Neuronal stem cell (in vitro differentiated cells): ENCODE data around the gene ARHGEF1.
A peak's percentile ranks its signal among the peaks of the same experiment; 100 is the strongest.

Experiments
- DNase-seq: peaks from one replicate; pipeline ENCODE4 v3.0.0-alpha.2; 2013; ENCODE audit warnings: low spot score
- H2AFZ ChIP-seq: one replicate; pipeline ENCODE4 v1.6.1; 2013; ENCODE audit warnings: mild to moderate bottlenecking, low read length, inconsistent platforms
- H2AK5ac ChIP-seq: 2 replicates; pipeline ENCODE4 v1.6.1; 2013; ENCODE audit warnings: low read depth, mild to moderate bottlenecking, inconsistent platforms, low read length, moderate library complexity, mixed read lengths
- H2BK120ac ChIP-seq: 2 replicates; pipeline ENCODE4 v1.6.1; 2013; ENCODE audit warnings: low read depth, mild to moderate bottlenecking, inconsistent platforms, low read length, moderate library complexity, mixed read lengths
- H2BK12ac ChIP-seq: one replicate; pipeline ENCODE4 v1.6.1; 2013; ENCODE audit warnings: low read length, inconsistent platforms
- H2BK15ac ChIP-seq: 2 replicates; pipeline ENCODE4 v1.6.1; 2013; ENCODE audit warnings: mild to moderate bottlenecking, low read length, inconsistent platforms, mixed read lengths
- H2BK5ac ChIP-seq: one replicate; pipeline ENCODE4 v1.6.1; 2013; ENCODE audit warnings: inconsistent platforms, mild to moderate bottlenecking, low read length, moderate library complexity
- H3K14ac ChIP-seq: one replicate; pipeline ENCODE4 v1.6.1; 2013; ENCODE audit warnings: low read length, inconsistent platforms
- H3K18ac ChIP-seq: 2 replicates; pipeline ENCODE4 v1.6.1; 2013; ENCODE audit warnings: low read length, inconsistent platforms
- H3K23ac ChIP-seq: 2 replicates; pipeline ENCODE4 v1.6.1; 2013; ENCODE audit warnings: low read depth, mild to moderate bottlenecking, mixed read lengths, low read length, inconsistent platforms; ENCODE audit not compliant: poor library complexity
- H3K27ac ChIP-seq: replicated peaks from 3 replicates; pipeline ENCODE4 v1.5.1; 2013; ENCODE audit warnings: low read length, inconsistent platforms
- H3K27me3 ChIP-seq, 3 experiments: 2 replicates each; pipeline ENCODE4 v1.6.1; 2013; ENCODE audit warnings: low read length in 3 of 3, mild to moderate bottlenecking in 2 of 3, inconsistent platforms in 1 of 3, low read depth in 1 of 3, mixed read lengths in 1 of 3, moderate library complexity in 1 of 3; ENCODE audit not compliant: control insufficient read depth in 3 of 3, insufficient read depth in 3 of 3
- H3K36me3 ChIP-seq, 2 donors: replicated peaks in 1 of 2; 2 replicates each; pipeline ENCODE4 v1.6.1; 2013; ENCODE audit warnings: low read length in 2 of 2; ENCODE audit not compliant: control insufficient read depth in 2 of 2, insufficient read depth in 2 of 2
- H3K4ac ChIP-seq: 2 replicates; pipeline ENCODE4 v1.6.1; 2013; ENCODE audit warnings: inconsistent platforms, mild to moderate bottlenecking, low read length, moderate library complexity
- H3K4me1 ChIP-seq, 2 donors: 1 replicate in 1 of 2; 2 replicates in 1 of 2; pipeline ENCODE4 v1.6.1; 2013; ENCODE audit warnings: low read length in 2 of 2, low read depth in 1 of 2; ENCODE audit not compliant: control insufficient read depth in 2 of 2, insufficient read depth in 1 of 2
- H3K4me2 ChIP-seq: one replicate; pipeline ENCODE4 v1.6.1; 2013; ENCODE audit warnings: mild to moderate bottlenecking, low read length, inconsistent platforms; ENCODE audit not compliant: insufficient read depth, poor library complexity, severe bottlenecking
- H3K4me3 ChIP-seq, 2 donors: 2 replicates each; pipeline ENCODE4 v1.5.1; 2013; ENCODE audit warnings: low read length in 2 of 2, mild to moderate bottlenecking in 2 of 2, inconsistent platforms in 1 of 2, moderate library complexity in 1 of 2
- H3K79me1 ChIP-seq: one replicate; pipeline ENCODE4 v1.6.1; 2013; ENCODE audit warnings: low read depth, mild to moderate bottlenecking, inconsistent platforms, low read length, moderate library complexity
- H3K9ac ChIP-seq: one replicate; pipeline ENCODE4 v1.6.1; 2013; ENCODE audit warnings: mild to moderate bottlenecking, low read depth, low read length, inconsistent platforms; ENCODE audit not compliant: poor library complexity
- H3K9me3 ChIP-seq, 2 donors: replicated peaks in 1 of 2; 2 replicates each; pipeline versions ENCODE3 to v1.6.1; 2013; ENCODE audit warnings: low read length in 2 of 2, mild to moderate bottlenecking in 2 of 2, inconsistent platforms in 1 of 2, low read depth in 1 of 2, mixed read lengths in 1 of 2, moderate library complexity in 1 of 2; ENCODE audit not compliant: control insufficient read depth in 2 of 2, insufficient read depth in 1 of 2
- H4K8ac ChIP-seq: one replicate; pipeline ENCODE4 v1.6.1; 2013; ENCODE audit warnings: low read depth, mild to moderate bottlenecking, inconsistent platforms, low read length, moderate library complexity
- H4K91ac ChIP-seq: one replicate; pipeline ENCODE4 v1.6.1; 2013; ENCODE audit warnings: low read length, low read depth, mild to moderate bottlenecking, inconsistent platforms; ENCODE audit not compliant: poor library complexity
- WGBS, 2 donors: extraction: QIAGEN DNeasy Blood & Tissue Kit; methylation state at CpG; one replicate each; pipeline ENCODE4 v1.1.7; 2013; ENCODE audit warnings: missing lambda C conversion rate in 2 of 2, mixed read lengths in 1 of 2; ENCODE audit not compliant: insufficient read length in 2 of 2, insufficient replicate concordance in 1 of 2; ENCODE audit errors: extremely low coverage in 2 of 2; 5-methylcytosine and 5-hydroxymethylcytosine counted together

The ARHGEF1 gene

DNA sequence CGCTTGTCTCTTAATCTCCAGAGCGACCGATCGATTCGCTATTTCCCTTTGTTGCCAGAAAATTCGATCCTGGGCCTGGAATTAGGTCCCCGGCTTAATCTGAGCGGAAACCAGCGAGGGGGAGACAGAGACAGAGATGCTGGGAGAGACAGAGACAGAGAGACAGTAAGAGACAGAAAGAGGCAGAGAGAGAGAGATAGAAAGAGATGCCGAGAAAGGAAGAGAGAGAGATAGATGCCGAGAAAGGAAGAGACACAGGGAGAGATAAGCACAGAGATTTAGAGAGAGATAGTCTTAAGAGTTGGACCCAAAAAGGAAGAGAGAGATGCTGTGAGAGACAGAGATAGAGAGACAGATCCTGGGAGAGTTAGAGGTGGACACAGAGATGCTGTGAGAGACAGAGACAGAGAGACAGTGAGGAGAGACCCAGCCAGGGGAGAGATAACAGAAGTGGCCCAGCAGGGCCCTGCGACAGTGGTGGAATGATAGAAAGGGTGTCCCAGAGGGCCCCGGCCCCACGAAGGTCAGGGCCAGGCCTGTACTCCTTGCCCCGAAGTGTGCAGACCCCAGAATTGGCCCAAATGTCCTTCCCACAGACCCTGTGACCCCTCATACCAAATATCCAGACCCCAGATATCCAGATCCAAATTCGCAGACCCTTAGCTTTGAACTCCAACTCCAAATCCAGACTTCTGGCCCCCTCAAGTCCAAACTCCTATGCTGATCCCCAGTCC, 43.9 kb downstream of the ARHGEF1 start:
- H3K4me1 ChIP-seq: peaks cover 6 to 10% of the 10 kb centered on the region in 2 donors
- H2BK12ac ChIP-seq: no peak overlapping the region
- H3K79me1 ChIP-seq: no peaks in the 10 kb centered on the region
- no peak overlapping the region for H2BK15ac ChIP-seq
- no peak overlapping the region for H3K4me2 ChIP-seq
- no peak overlapping the region for H2BK120ac ChIP-seq
- no peak for DNase-seq
- no peak overlapping the region for H2BK5ac ChIP-seq
- H4K8ac ChIP-seq: no peak overlapping the region
- no peak overlapping the region for H3K14ac ChIP-seq
- no CpG with 5 or more reads among the region's 16 CpGs for WGBS, 2 donors
- no peak overlapping the region for H3K18ac ChIP-seq
- H3K27ac ChIP-seq: no peak overlapping the region
- H2AK5ac ChIP-seq: no peak overlapping the region
- H3K36me3 ChIP-seq: no peaks in the 10 kb centered on the region
- H3K4me3 ChIP-seq: peak overlapping the region in 1 of 2 donors; percentile 14
- H4K91ac ChIP-seq: no peak overlapping the region
- H3K9ac ChIP-seq: no peak overlapping the region
- peaks cover 0 to 11% of the 10 kb centered on the region in 2 donors for H3K9me3 ChIP-seq
- peaks cover 45 to 94% (median 88%) of the 10 kb centered on the region in 3 experiments for H3K27me3 ChIP-seq
- H3K23ac ChIP-seq: no peak overlapping the region
- no peak overlapping the region for H3K4ac ChIP-seq
- no peak overlapping the region for H2AFZ ChIP-seq

DNA sequence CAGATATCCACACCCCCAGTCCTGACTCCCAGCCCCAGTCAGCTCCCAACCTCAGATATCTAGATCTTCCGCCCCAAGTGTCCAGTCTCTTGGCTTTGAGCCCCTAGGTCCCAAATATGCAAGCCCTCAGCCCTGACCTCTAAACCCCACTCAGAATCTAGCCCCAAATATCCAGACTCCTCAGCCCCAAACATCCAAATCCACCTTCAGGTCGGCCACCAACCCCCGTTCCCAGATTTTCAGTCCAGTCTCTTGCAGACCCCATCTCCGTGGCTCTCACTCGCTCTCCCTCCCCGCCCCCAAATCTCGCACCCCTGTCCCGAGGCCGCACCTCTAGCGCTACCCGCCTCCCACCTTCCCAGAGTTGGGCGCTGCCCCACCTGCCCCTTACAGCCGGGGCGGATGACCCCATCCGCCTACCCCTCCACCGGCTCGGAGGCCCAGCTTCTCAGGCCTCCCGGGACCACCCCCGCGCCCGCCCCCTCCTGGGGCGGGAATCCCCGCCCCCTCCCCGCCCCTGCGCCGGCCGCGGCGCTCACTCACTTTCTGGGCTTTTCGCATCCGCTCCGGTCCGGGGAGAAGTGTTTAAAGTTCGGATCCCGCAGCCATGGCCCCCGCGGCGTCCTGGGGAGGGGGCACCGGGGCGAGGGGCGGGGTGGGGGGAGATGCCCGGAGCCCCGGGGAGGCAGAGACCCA, 44.7 kb downstream of the ARHGEF1 start:
- Histone ChIP-seq H2BK12ac (no peak overlapping the region), H4K8ac (no peak overlapping the region), H3K4me2 (peak overlapping the region; percentile 79), H4K91ac (no peak overlapping the region), H3K4me3 (peak overlapping the region; percentile 37 to 44), H3K9me3 (peaks cover 0 to 13% of the 10 kb centered on the region in 2 donors), H3K36me3 (no peaks in the 10 kb centered on the region), H3K27ac (no peak overlapping the region), H3K18ac (no peak overlapping the region), H2AK5ac (no peak overlapping the region), H3K27me3 (peaks cover 49 to 94% (median 88%) of the 10 kb centered on the region in 3 experiments), H2BK120ac (peak overlapping the region; percentile 33), H3K14ac (no peak overlapping the region), H2BK5ac (no peak overlapping the region), H2AFZ (peak overlapping the region; percentile 89), H3K9ac (no peak overlapping the region), H3K4ac (no peak overlapping the region), H3K23ac (no peak overlapping the region), H2BK15ac (no peak overlapping the region), H3K79me1 (no peaks in the 10 kb centered on the region), H3K4me1 (peaks cover 6 to 10% of the 10 kb centered on the region in 2 donors)
- no peak for DNase-seq
- no CpG with 5 or more reads among the region's 43 CpGs for WGBS, 2 donors

DNA sequence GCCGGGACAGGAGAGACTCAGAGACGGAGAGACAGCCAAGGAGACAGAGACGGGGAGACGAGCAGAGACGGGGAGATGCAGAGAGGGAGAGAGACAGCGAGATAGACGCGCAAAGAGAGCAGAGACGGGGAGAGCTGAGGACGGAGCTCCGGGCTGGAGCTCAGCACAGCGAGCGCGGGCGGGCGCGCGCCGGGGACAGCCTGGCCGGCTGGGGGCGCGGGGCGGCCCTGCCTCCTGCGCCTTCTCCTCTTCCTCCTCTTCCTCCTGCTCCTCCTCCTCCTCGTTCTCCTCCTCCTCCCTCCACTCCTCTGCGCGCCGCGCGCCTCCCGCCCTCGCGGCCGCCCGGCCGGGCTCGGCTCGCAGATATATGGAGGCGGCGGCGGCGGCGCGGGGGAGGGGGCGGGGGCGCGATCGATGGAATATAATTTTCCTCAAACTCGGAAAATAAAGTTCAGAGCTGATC, 45.3 kb downstream of the ARHGEF1 start, which contains the start of gene ERFL:
Gene ERFL (minus strand): TSS at position 229 of the 463 bp plus-strand sequence. CDS start 15,530 bp downstream, outside the sequence.
- Histone ChIP-seq H2AK5ac (no peak within 1 kb of the TSS), H4K8ac (no peak within 1 kb of the TSS), H3K23ac (peak within 1 kb of the TSS; percentile 95), H3K4me2 (peak within 1 kb of the TSS; percentile 79), H2BK120ac (peak within 1 kb of the TSS; percentile 33), H3K9me3 (peaks cover 0 to 11% of the 10 kb centered on the region in 2 donors), H3K9ac (peak within 1 kb of the TSS; percentile 87), H3K27me3 (peaks cover 47 to 94% (median 88%) of the 10 kb centered on the region in 3 experiments), H3K36me3 (no peaks in the 10 kb centered on the region), H3K4me1 (peaks cover 6 to 10% of the 10 kb centered on the region in 2 donors), H4K91ac (no peak within 1 kb of the TSS), H3K4ac (no peak within 1 kb of the TSS), H2BK12ac (peak within 1 kb of the TSS; percentile 47), H2AFZ (peak within 1 kb of the TSS; percentile 89), H2BK15ac (no peak within 1 kb of the TSS), H3K79me1 (no peaks in the 10 kb centered on the region), H3K18ac (peak within 1 kb of the TSS; percentile 93), H3K14ac (peak within 1 kb of the TSS; percentile 83), H3K27ac (no peak within 1 kb of the TSS), H3K4me3 (peak within 1 kb of the TSS; percentile 44 to 72), H2BK5ac (no peak within 1 kb of the TSS)
- no peak for DNase-seq
- WGBS, 2 donors: no CpG with 5 or more reads among the region's 49 CpGs
